Stimulated activated CD8-positive, alpha-beta memory T cell treated with anti-CD3 and anti-CD28 coated beads, Interleukin-15, amount 100 ng/mL, for 4 hours (primary cell): ENCODE results near the gene GNG4.

Experiments used
- DNase-seq, 2 donors: peaks; one replicate each; pipeline ENCODE4 v3.0.0-alpha.2; 2020; ENCODE audit warnings: low read depth in 2 of 2

GNG4 gene

DNA sequence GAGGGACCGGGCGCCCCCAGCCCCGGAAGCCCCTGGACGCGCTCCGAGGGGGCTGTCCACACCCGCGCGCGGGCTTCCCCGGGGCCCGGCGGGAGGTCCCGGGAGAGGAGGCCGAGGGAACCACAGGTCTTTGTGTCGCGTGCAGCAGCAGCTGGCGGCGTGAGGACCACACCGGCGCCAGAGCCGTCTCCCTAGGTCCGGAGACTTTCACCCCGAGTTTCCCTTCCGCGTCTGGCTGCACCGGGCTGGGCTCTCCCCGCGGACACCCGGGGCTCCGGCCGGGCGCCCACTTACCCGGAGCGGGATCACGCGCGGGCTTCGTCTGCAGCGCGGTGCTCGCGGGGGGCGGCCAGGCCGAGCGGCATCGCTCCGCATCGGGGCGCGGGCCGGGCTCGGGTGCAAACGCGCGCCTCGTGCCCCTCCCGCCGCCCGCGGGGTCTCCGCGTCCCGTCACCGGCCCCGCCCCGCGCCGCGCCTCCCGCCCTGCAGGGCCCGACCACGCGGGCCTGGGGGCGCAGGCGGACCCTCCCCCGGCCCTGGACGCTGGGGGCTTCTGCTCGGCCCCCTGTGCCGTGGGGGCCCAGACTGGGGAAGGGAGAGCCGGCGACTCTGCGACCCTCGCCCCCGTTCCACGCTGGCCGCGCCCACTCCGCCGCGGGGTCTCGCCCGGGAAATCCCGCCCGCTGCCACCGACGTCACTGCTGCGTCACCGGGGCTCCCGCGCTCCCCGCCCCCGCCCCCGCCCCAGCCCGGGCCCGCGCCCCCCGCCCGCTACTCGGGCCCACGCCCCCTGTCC lies at the start of gene GNG4:
GNG4 (minus strand) TSS at position 417 of the 796 bp plus-strand sequence. CDS start 65,946 bp downstream, outside the sequence.
- no peak for DNase-seq

DNA sequence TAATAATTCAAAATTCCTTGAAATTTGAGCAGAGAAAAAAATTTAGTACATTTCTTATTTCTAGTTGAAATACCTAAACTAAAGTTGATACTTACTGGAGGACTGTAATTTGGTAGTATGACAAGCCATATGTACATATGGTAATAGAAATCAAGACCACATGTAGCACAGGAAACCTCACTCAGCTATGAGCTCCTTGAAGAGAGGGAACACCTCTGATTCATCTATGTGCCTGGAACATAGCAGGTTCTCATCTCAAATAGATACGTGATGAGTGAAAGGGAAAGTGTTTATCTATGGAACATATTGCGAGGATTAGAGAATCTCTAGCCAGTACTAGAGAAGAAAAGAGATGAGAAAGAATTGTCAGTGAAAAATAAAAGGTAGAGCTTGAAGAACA lies 47.9 kb upstream of the GNG4 start:
- no peak for DNase-seq

DNA sequence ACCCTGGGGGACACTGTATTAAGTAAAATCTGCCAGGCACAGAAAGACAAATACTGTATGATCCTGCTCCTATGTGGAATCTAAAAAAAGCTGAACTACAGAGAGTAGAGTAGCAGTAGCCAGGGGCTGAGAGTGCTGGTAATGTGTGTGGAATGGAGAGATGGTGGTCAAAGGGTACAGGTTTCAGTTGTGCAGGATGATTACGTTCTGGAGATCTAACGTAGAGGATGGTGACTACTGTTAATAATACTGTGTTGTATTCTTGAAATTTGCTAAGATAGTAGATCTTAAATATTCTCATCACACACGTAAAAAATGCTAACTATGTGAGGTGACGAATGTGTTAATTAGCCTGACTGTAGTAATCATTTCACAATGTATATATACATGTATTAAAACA lies 39.8 kb upstream of the GNG4 start:
- no peak for DNase-seq

DNA sequence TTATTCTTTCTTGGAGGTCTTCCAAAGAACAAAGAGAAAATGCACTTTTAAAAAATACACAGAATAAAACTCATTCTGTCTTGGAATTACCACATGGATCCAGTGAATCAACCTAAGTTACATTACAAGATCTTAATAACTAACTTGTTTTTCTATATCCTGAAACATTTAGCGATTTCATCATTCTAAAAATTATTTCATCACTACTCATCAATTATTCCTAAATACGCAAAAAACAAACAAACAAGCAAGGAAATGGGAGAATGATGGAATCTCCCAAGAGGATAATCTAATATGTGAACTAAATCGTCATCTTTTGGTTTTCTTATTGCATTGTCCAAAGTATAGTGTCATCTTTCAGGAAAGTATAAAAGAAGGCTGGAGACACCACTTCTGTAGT lies 38.5 kb upstream of the GNG4 start:
- DNase-seq, result no peak

DNA sequence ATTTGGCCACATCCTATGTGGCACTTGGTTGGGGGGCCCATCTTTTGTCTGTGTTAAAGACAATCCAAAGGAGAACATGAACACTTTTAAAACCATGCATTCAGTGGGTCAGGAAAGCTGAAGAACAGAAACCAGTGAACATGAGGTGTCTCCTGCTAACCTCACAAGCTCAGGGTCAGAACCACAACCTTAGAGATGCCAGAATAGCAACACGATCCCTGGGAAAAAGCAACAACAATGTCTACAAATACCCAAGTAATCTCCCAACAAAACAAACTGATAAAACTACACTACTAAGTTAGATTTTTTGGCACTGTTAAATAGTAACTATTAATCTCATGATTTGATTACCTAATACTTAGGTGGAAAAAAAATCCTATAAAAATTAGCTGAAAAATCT lies 34.1 kb upstream of the GNG4 start:
- DNase-seq, result no peak

DNA sequence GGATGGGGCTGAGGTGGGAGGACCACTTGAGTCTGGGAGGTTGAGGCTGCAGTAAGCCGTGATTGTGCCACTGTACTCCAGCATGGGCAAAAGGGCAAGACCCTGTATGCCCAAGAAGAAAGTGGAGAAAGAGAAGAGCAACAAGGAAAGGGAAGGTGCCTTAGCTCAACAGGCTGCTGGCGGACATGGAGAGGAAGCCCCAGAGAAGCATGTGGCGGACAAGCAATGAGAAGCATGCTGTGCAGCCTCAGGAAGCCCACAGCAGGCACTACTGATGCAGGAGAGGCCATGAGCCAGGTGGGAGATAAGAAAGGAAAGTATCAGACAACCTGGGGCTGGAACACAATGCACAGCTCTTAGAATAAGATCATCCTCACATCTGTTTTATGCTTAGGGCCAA lies 32.6 kb upstream of the GNG4 start:
- DNase-seq, result no peak

DNA sequence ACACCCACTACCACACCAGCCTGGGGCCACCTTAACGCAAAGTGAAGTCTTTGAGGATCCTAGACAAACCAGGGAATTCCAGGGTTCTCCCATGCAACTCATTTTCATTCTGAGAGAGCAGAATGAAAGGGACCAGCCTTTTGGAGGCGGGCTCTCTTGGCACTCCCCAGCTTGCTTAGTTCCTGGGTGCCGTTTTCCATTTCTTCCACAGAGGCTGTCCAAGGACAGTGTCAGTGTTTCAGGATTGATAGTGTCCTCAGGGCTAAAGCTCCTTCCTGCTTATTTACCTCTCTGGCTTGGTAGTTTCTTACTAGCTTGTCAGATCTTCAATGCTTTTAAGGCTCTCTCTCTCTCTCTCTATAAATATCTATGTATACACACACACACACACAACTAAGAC lies 30.1 kb upstream of the GNG4 start:
- DNase-seq, result no peak

DNA sequence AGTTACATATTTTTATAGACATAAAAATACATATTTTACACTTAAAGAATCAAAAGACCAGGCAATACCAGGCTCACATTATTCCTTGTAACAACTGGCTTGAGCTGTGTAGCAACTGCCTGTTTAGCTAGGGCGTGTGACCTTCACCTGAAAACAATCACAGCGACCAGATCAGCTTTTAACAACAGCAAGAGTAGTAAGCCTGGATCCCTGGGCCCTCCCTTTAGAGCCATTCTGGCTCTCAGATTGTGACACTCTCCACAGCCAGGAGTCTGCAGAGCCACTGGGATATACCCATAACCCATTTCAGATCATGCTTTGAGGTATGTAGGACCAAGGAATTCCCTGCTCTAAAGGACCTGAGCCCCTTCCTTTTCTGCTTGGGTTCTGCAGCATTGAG lies 29.4 kb upstream of the GNG4 start:
- no peak for DNase-seq

DNA sequence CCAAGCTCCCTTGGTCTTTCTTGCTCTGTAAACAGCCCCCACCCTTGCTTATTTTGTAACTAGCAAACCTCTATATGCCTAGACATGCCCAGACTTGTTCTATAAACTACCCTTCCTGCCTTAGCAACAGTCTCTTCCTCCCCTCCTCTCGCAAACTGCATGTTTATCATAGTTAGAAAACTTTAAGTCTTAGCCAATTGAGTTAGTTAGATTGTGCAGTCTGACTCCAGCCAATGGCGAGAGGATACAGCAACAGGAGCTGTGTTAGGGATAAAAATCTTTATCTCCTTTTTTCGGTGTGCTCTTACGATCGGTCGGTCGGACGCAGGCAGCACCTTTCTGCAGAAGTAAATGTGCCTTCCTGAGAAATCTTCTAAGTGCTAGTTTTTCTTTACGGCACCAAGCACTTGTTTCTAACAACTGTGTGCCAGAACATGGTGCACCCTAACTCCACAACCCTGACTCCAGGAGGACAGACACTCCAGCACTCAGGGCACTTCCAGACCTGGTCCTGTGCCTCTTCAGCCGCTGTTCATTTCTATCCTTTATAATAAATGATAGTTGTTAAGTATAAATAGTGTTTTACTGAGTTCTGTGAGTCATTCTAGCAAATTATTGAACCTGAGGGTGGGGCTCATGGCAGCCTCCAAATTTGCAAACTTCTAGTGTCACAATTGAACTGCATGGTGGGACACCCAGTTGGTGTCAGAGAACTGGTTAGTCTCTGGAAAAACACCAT lies 25.7 kb upstream of the GNG4 start:
- no peak for DNase-seq

DNA sequence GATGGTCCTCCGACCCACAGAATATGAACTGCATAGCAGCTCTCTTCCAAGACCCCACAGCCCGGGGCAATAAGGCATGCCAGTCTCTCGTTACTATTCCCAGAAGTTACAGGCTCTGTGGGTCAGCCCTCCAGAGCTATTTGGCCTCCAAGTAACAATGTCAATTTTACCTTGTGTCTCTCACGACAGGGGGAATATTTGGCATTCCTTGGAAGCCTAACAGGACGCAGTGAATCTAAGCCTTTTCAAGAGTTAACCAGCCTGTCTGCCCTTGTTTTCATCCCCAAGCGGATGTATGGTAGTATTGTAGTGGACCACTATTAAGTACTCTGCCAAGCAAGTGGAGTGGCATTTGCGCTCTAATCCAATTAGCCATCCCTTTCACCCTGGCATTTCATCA lies 24.4 kb upstream of the GNG4 start:
- no peak for DNase-seq

DNA sequence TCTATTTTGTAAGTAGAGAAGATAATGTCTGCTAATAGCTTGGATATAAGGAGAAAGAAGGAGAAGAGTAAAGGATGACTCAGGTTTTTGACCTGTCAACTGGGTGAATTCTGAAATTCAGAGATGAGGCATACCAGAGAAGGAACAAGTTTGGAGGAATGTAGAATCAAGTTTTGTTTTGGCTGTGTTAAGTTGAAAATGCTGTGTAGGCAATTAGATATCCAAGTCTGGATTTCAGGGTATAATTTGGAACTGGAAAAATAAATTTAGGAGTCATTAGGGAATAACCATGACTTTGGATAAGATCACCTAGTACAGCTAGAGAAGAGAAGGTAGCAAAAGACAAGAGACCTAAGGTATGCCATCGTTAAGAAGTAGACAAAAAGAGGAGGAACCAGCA lies 22.4 kb upstream of the GNG4 start:
- no peak for DNase-seq

DNA sequence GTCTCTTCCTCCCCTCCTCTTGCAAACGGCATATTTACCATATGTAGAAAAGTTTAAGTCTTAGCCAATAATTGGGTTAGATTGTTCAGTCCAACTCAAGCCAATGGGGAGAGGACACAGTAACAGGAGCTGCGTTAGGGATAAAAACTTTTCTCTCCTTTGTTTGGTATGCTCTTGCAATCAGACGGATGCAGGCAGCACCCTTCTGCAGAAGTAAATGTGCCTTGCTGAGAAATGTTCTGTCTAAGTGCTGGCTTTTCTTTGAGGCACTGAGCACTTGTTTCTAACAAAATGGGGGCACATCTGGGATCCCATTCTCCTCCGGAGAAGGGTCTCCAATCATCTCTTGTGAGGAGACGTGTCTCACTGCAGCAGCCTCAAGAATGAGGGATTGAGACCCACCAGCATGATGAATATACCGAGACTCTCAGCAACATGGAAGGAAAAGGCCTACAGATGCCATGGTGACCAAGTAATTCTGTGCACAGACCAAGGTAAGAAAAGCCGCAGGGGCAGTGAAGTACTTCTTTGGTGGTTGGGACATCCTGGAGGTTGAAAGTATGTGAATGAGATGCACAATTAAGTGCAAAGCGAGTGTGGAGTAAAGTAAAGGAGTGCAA lies 20.7 kb upstream of the GNG4 start:
- DNase-seq, result no peak

DNA sequence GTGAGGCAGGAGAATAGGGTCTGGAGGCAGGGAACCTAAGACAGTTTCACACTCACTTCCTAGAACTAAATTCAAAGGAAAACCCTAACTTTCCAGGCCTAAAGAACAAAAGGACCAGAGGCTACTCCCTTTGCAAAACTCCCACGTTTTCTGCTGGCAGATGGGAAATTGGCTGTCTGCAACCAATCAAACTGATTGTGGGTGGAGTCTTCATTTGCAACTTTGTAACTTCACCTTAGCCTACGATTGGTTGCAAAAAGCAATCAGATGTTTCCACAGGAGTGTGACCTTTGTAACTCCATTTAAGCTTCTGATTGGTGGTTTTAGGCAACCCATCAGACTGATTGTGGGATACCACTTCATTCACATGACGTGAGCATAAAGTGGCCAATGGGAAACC lies 19.7 kb upstream of the GNG4 start:
- no peak for DNase-seq

DNA sequence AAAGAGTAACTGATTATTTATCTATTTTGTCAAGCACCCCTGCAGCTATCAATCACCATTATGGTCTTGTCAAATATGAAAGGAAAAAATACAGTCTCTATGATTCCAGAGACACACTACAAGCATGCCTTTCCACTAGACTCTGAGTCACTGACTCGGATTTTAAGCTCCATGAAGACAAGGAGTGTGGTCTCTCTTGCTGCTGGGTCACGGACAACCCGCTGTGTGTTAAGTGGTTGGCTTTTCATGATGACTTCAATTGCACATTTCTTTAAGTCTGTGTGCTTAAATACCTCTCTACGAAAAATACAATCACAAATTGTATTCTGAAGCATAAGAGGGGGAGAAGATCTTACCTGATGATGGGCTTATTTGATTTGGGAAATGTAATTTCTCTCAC lies 14.0 kb upstream of the GNG4 start:
- DNase-seq, result no peak

DNA sequence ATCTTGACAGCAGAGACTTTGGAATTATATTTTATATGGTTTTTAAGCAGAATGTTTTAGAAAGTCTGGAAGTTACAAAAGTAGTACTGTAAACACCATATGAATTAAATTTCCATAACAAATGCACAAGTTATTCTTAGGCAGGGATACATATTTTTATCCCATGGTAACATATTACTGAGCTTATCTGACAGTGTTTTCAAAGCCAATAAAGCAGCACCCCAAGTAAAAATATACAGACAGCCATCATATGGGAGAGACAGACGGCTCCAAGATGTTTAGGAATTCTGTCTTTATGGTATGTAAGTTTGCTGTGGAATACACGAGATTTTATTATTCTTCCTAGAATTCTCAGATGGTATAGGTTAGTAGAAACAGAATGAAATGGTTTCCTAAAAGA lies 12.0 kb upstream of the GNG4 start:
- no peak for DNase-seq

DNA sequence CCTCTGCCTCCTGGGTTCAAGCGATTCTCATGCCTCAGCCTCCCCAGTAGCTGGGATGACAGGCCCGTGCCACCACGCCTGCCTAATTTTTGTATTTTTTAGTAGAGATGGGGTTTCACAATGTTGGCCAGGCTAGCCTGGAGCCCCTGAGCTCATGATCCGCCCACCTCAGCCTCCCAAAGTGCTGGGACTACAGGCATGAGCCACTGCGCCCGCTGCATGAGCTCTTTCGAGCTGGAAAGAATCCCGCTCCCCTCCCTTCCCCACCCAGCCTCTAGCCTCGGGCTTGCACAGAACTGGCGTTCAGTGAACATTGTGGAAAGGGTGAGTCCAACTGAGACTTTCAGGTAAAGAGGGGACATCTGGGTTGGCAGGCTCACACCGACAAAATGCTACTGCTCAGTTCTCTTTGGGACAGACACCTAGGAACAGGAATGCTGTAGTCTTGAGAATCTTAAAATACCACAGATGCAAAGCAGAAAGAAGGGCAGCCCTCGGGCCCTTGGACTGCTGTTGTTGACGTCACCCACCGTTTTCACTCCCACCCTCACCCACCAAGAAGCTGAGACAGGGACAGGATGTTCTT lies 9.7 kb upstream of the GNG4 start:
- no peak for DNase-seq

DNA sequence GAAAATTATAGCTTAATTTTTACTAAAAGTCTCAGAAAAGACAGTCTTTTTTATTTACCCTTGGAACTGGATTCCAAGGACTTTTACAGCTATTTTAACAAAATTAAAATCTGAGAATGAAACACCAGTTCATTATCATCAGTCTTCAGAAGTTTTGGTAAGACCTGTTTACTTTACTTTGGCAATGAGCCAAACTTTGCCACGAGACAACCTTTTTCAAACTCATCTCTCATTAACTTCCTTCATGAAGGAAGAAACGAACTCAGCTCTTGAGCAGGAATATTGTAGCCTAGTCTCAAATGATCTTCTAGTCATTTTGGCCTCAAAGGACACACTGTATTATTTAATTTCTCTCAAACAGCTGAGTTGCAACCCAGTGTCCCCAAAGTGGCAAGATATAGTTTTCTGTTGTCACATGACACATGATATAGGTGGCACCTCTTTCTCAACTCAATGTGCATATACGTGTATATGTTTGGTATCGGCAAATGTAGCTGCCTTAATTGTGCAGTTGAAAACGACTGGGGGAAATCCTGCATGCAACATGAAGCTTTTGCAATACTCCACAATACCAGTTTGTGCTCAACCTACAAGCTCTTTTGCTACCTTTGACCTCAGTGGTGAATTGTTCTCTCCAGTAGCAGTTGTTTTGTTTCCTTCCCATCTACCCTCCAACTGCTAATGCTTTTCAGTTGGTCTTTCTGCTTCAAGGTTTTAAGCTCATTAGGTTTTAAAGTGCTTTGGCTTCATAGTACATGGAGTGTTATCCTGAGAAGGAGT lies 8.4 kb upstream of the GNG4 start:
- DNase-seq, result no peak

DNA sequence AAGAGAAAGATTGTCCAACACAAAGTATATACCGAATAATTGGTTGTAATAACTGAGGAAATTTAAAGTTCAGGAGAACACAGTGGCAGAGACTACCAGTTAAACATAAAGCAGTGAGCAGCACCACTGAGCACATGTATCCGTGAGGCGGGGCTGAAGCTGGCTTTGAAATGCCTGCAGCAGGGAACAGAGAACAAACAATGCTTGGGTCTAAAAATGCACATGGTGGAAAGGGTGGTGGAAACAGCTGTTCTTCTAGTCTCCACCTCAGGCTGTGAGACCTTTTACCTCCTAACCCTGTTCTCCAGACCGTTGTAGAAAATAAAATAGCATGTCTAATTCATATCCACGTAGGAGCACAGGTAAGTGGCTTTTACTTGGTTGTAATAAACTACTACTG lies 7.7 kb upstream of the GNG4 start:
- DNase-seq, result no peak

DNA sequence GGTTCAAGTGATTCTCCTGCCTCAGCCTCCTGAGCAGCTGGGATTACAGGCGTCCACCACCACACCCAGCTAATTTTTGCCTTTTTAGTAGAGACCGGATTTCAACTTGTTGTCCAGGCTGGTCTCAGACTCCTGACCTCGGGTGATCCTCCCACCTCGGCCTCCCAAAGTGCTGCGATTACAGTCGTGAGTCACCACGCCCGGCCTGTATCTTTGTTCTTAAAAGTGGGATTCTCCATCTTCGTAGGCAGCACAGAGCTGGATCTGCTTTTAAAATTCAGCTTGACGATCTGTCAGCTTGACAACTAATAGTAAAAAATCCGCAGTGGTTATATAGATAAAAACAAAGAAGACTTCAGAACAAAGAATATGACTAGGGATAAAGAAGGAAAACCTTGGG lies 2.8 kb upstream of the GNG4 start:
- DNase-seq, result no peak

DNA sequence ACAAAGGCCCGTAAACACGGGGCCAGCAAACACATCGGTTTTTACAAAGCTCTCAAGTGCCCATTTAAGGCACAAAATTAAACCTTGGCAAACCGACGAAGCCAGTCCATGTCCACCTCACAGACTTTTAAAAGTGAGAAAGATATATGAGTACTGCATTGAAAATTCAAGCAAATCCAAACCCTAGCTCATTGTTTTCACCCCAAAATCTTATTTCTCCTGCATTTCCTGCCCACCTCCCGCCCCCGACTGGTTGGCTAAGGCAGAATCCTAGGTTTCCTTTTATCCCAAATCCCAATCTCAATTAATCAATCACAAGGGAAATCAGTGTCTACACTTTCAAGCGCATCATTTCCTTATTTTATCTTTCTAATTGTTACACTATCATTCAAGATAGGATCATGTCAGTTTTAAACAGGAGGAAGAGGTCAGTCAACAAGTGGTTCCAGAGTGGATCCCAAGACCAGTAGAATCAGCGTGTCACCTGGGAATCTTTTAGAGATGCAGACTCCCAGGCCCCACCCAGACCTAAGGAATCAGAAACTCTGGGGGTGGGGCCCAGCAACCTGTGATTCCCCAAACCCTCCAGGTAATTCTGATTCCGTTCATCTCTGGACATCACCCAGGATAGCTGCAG lies 1.7 kb upstream of the GNG4 start:
- no peak for DNase-seq
